ENCODE measurements around the gene BTG3.

BTG3 gene

GRCh38 chr21:17578876-17579275 lies 33.8 kb downstream of the BTG3 start:
- no peak overlapping the region for H3K4me3 ChIP-seq (replicated peaks; ENCODE audit: low read depth, low read length)
- DNase-seq (ENCODE audit: extremely low read depth, low read depth): no peak
- TF ChIP-seq, protein P1, sequence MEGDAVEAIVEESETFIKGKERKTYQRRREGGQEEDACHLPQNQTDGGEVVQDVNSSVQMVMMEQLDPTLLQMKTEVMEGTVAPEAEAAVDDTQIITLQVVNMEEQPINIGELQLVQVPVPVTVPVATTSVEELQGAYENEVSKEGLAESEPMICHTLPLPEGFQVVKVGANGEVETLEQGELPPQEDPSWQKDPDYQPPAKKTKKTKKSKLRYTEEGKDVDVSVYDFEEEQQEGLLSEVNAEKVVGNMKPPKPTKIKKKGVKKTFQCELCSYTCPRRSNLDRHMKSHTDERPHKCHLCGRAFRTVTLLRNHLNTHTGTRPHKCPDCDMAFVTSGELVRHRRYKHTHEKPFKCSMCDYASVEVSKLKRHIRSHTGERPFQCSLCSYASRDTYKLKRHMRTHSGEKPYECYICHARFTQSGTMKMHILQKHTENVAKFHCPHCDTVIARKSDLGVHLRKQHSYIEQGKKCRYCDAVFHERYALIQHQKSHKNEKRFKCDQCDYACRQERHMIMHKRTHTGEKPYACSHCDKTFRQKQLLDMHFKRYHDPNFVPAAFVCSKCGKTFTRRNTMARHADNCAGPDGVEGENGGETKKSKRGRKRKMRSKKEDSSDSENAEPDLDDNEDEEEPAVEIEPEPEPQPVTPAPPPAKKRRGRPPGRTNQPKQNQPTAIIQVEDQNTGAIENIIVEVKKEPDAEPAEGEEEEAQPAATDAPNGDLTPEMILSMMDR (IDR thresholded peaks at IDR 0.05; ENCODE audit: low read depth, low read length, missing control alignments): no peak

- DNase-seq (ENCODE audit: extremely low read depth, low read depth): no peak
- H3K4me3 ChIP-seq (replicated peaks; ENCODE audit: low read depth, low read length): no peak overlapping the region
- TF ChIP-seq, protein P1 (IDR thresholded peaks at IDR 0.05; ENCODE audit: low read depth, low read length, missing control alignments): no peak
Observed at GRCh38 chr21:17578162-17578561, 34.5 kb downstream of the BTG3 start.

- TF ChIP-seq, protein P1 (IDR thresholded peaks at IDR 0.05; ENCODE audit: low read depth, low read length, missing control alignments): no peak
- no peak overlapping the region for H3K4me3 ChIP-seq (replicated peaks; ENCODE audit: low read depth, low read length)
- no peak for DNase-seq (ENCODE audit: extremely low read depth, low read depth)
Observed at GRCh38 chr21:17577701-17578100, 35.0 kb downstream of the BTG3 start.

- DNase-seq (ENCODE audit: extremely low read depth, low read depth): no peak
- TF ChIP-seq, protein P1 (IDR thresholded peaks at IDR 0.05; ENCODE audit: low read depth, low read length, missing control alignments): no peak
- no peak overlapping the region for H3K4me3 ChIP-seq (replicated peaks; ENCODE audit: low read depth, low read length)
Observed at GRCh38 chr21:17576080-17576835, 36.4 kb downstream of the BTG3 start.

DNA sequence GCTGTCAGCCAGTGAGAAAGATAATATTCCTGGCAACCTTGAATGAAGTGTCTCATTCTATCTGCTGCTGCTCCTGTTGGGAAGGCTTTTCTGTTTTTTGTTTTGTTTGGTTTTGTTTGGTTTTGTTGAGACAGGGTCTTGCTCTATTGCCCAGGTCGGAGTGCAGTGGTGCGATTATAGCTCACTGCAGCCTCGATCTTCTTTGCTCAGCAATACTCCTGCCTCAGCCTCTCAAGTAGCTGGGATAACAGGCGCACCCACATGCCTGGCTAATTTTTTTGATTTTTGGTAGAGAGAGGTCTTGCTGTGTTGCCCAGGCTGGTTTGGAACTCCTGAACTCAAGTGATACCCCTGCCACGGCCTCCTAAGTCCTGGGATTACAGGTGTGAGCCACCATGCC lies 37.6 kb downstream of the BTG3 start:
- no peak for DNase-seq (ENCODE audit: extremely low read depth, low read depth)
- TF ChIP-seq, protein P1 (IDR thresholded peaks at IDR 0.05; ENCODE audit: low read depth, low read length, missing control alignments): no peak
- H3K4me3 ChIP-seq (replicated peaks; ENCODE audit: low read depth, low read length): no peak overlapping the region

GRCh38 chr21:17572431-17572830 lies 40.3 kb downstream of the BTG3 start:
- no peak overlapping the region for H3K4me3 ChIP-seq (replicated peaks; ENCODE audit: low read depth, low read length)
- TF ChIP-seq, protein P1 (IDR thresholded peaks at IDR 0.05; ENCODE audit: low read depth, low read length, missing control alignments): no peak
- no peak for DNase-seq (ENCODE audit: extremely low read depth, low read depth)

GRCh38 chr21:17570786-17571185 lies 41.9 kb downstream of the BTG3 start:
- H3K4me3 ChIP-seq (replicated peaks; ENCODE audit: low read depth, low read length): no peak overlapping the region
- TF ChIP-seq, protein P1 (IDR thresholded peaks at IDR 0.05; ENCODE audit: low read depth, low read length, missing control alignments): no peak
- no peak for DNase-seq (ENCODE audit: extremely low read depth, low read depth)
